Measurements from ENCODE around the gene UBL7.
"Not testable (repeated sequence)": the region's sequence is repeated elsewhere in the genome, so short reads cannot be mapped to it uniquely, and the experiment has no call there.

UBL7 gene

DNA sequence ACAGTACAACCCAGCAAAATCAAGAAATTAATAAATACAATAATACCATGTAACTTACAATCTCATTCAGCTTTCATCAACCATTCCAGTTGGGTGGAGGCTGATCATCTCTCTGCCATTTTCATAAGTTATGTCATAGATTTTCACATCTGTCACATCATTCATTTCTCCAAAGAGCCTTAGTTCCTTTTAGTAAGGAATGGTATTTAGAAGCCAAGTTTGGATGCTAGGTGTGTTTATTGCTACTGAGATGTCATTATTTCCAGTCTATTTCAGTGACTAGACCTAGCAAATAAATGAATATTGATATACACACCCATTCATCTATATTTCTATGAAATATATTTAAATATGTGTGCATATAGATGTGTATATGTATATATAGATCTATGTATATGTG, 2.7 kb upstream of the UBL7 start:
- no peak for DNase-seq (ENCODE audit: low read depth)

DNA sequence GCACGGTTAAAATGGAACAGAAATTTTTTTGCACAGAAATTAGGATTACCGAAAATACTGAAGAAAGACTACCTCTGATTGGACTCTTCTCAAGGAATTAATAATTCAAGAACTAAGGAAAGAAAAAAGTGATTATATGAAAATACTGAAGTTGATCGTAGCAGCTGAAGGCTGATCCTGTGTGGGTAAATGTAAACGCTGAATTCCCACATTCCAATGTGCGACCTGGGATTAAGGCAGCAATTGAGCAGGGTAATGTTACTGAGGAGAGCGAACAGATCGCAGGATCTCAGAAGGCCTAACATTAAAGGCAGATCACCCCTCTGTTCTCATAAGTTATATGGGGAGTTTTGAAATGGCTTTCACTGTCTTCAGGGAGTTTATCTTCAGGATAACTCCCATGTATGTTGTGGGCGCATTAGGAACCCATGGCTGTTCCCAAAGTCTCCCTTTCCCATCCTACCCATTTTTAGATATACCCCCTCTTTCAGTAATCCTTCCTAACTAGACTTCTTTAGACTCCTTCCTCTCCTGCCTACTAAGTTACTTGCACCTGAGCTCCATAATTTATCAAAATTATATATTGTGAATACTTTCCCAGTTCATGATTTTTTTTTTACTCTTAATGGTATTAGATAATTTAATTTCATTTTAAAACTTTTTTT, 1.0 kb upstream of the UBL7 start:
- no peak for DNase-seq (ENCODE audit: low read depth)

DNA sequence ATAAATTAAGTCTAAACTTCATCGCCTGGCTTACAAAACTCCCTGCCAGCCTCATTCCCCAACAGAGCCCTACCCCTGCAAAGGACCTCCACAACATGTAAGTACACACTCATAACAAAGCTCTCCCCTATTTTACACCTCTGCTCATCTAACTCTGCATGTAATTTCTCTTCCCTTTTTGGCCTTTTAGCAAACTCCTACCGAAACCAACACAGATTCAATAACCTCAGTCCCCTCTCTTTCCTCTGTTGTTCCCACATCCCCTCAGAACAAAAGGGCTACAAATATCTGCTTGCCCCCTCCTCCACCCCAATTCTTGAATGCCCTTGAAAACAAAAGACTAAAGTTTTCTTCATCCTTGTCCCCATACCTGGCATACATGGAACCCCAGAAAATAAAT, 662 bp downstream of the UBL7 start:
- no peak for DNase-seq (ENCODE audit: low read depth)

DNA sequence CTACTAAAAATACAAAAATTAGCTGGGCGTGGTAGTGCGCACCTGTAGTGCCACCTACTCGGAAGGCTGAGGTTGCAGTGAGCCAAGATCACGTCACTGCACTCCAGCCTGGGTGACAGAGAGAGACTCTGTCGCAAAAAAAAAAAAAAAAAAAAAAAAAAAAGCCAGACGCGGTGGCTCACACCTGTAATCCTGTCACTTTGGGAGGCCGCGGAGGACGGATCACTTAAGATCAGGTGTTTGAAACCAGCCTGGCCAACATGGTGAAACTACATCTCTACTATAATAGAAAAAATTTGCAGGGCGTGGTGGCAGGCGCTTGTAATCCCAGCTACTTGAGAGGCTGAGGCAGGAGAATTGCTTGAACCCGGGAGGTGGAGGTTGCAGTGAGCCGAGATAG, 1.2 kb downstream of the UBL7 start:
- DNase-seq (ENCODE audit: low read depth): not testable (repeated sequence)

DNA sequence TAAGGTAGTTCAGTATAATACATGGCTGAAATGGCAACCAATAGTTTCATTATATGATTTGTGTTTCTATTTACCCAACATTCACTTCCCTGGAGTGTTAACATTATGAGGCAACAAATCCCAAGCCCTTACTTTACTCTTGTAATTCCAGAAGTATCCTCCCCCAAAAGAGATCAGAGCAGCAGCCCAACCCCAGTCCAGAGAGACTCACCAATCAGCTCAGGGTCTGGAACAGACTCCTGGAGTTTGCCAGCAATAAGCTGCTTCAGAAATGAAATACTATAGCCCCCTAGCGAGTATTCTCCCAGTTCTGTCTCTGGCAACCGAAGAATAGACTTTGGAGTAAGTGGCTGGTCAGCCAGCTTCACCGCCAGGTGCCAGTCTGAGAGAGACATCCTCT, 2.5 kb downstream of the UBL7 start:
- no peak for DNase-seq (ENCODE audit: low read depth)

DNA sequence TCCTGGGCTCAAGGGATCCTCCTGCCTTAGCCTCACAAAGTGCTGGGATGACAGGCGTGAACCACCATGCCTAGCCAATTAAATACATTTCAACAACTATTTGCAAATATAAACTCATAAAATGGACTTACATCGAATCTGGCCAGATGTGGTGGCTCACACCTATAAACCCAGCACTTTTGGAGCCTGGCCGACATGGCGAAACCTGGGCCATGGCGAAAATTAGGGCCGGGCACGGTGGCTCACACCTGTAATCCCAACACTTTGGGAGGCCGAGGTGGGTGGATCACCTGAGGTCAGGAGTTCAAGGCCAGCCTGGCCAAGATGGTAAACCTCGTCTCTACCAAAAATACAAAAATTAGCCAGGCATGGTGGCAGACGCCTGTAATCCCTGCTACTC, 3.9 kb downstream of the UBL7 start:
- DNase-seq (ENCODE audit: low read depth): not testable (repeated sequence)

DNA sequence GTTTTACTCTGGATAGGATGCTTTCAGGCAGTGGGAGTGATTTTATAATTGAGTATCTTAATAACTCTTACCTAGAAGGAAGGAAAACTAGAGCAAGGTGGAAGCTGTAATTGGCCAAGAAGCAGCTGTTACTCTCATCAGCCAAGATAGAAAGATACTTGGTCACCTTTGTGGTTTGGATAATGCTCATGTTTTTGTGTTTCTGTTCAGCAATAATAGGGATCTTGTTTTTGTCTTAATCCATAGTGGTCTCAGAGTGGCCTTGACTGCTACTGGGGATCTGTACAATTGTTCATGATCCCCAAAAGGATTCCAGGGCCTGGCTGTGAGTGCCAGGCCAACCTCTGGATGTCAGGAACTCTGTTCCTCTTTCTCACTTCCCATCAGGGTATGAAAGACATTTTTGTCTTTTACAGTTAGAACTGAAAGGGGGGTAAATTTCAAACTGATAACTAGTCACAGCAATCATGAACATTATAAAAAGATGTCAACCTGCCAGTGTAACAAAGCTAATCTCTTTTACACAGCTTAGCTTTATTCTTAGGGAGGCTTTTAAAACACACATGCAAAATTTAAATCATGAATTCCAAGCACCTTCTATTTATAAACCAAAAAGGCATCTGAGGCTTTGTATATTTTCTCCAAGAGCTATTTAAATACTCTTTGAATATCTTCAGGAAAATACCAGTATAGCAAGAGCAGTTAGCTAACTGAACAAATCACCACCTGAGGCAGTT, 6.0 kb downstream of the UBL7 start:
- no peak for DNase-seq (ENCODE audit: low read depth)

DNA sequence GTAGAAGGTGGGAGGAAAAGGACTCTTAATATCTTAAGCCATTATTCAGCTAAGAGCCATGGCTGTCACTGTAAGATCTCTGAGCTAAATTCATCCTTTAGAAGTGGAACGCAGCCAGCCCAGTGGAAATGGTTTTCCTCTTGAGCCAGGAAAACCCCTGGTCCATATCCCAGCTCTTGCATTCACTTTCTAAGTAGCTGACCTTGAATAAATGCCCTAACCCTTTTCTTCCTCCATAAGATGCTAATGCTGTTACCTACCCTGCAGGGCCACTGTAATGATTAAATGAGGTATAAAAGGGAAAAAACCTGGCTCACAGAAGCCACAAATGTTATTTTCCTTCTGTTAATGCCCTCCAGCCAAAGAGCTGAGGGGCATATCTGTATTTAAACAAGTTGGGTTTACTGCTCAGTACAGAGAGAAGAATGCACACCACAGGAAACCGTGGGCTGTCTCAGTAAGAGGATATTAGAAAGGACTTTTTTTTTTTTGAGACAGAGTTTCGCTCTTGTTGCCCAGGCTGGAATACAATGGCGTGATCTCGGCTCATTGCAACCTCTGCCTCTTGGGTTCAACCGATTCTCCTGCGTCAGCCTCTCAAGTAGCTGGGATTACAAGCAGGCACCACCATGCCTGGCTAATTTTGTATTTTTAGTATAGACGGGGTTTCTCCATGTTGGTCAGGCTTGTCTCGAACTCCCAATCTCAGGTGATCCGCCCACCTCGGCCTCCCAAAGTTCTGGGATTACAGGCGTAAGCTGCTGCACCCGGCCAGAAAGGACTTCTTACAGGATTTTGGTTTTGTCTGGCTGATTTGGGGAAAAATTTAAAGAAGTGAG, 6.8 kb downstream of the UBL7 start:
- no peak for DNase-seq (ENCODE audit: low read depth)

DNA sequence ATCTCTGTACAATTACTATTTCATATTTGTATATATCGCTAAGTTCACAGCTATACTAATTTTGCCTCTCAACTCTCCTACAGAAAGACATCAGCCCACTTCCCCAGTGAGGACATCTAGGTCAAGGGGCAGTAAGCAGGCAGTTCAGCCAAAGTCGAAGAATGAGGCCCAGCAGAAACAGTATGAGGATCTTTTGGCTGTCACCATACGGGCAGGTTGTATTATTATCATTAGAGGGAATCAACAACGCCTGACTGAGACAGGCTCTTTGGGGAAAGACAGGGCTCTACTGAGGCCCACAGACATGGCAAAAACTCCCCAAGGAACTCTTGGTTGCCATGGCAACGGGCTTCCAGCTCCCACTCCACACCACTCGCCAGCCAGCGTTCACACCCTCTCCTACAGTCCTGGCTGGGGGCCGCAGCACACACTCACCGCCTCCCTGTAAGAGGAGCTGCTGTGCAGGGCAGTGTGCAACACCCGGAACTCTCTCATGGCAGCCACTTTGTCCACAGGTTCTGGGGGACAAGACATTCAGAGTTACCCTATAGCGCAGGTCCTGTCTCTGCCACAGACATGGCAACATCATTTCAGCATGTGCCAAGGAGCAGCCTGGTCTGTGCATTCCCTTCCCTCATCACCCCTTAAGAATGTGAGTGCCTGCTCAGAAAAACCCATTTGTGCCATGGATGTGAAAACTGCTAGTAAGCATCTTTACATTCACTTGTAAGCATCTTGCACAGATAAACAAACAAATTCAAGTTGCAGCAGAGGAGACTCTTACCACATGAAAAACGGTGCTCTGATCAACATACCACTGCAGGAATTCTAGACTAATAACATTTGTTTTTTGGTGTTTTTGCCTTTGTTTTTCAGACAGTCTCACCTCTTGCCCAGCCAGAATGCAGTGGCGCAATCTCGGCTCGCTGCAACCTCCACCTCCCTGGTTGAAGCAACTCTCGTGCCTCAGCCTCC, 8.8 kb downstream of the UBL7 start:
- no peak for DNase-seq (ENCODE audit: low read depth)

DNA sequence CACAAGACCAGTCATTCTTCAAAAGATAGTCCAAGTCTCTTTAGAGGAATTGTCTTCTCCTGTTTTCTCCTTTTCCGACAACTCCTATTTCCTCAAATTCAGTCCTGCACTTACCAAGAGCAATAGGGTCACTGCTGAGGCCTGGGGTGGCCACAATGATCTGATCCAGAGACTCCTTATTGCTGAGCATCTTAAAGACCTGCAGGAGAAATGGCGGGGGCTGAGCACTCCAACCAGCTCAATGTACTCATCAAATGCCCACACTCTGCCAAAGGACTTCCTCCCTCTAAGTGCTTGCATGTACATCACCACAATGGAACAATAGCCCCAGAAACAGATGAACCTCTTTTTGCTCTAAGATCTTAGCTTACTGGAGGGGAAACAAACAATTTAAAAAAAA, 9.6 kb downstream of the UBL7 start:
- no peak for DNase-seq (ENCODE audit: low read depth)

DNA sequence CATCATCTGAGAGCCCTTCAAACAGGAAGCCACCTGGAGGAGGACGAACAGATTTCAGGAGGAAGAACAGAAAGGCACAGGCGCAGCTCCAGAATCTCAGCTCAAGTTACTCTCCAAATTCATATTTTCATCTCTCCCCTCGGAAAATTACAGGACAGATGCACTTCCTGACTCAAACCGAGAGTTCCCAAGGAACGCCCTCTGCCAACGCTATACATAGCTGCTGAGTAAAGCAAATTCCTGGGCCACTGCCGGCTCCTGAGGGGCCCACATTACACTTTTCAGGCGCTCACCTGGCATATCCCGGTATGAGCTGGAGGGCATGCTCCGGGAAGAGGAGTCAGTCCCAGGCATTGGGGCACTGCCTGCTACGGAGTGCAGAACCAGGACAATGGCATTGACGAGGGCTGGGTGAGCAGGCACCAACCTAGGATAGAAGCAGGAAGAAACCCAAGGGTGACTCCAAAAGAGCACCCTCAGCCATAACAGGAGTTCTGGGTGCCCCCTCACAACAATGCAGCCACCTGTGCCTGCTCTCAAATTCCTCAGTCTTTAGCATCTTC, 11.2 kb downstream of the UBL7 start:
- no peak for DNase-seq (ENCODE audit: low read depth)

DNA sequence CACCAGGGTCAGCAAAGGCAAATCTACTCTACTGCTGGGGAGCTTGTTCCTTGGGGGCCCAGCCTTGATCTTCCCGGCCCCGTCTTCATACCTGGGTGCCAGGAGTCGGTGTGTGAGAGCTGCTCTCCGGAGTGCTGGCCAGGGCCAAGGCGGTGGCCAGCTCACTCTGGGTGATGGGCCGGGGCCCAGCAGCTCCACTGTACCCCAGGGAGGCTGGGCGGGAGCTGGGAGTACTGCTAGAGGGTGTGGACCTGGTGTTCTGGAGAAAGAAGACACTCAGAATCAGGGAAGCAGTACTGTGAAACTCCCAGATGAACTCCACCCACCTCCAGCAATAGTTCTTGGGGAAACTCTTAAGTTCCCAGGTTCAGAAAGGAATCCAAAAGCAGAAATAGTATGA, 11.9 kb downstream of the UBL7 start:
- no peak for DNase-seq (ENCODE audit: low read depth)

DNA sequence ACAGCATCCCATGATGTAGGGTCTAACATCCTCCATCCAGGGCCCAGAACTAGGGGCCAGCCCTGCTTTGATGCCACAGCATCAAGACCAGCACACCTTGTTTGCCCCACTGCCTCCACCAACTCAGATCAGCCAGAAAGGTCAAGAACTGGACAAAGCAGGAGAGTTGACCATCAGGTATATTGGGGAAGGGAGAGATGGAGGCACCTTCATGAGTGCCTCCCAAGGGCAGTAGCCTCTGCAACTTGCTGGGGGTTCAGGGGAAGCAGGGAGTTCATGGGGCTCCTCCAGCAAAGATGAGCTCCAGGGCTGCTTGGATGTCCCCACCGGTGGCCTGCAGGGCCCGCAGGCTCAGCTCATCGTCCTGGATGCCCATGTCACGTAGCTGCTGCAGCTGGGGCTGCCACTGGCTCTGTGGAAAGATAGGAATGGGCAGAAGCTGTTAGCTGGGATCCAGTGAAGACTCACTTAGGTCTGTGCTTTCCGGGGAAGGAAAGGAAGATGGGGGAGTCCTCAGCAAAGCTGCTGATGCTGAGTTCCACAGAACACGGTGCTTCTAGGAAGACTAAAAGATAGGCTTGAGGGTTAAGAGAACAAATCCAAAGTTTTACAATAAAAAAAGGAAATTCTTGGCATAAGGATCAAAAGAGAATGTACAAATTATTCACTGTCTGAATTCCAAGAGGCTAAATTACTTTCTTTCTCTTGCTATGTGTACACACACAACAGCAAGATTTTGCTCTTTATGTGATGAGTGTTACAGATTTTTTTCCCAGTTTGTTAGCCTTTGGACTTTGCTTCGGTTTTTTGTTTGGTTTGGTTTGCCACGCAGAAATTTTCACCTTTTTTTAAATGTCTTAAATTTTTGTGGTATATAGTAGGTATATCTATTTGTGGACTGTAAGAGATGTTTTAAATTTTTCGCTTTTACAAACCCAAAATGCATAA, 14.9 kb downstream of the UBL7 start:
- DNase-seq (ENCODE audit: low read depth): no peak

DNA sequence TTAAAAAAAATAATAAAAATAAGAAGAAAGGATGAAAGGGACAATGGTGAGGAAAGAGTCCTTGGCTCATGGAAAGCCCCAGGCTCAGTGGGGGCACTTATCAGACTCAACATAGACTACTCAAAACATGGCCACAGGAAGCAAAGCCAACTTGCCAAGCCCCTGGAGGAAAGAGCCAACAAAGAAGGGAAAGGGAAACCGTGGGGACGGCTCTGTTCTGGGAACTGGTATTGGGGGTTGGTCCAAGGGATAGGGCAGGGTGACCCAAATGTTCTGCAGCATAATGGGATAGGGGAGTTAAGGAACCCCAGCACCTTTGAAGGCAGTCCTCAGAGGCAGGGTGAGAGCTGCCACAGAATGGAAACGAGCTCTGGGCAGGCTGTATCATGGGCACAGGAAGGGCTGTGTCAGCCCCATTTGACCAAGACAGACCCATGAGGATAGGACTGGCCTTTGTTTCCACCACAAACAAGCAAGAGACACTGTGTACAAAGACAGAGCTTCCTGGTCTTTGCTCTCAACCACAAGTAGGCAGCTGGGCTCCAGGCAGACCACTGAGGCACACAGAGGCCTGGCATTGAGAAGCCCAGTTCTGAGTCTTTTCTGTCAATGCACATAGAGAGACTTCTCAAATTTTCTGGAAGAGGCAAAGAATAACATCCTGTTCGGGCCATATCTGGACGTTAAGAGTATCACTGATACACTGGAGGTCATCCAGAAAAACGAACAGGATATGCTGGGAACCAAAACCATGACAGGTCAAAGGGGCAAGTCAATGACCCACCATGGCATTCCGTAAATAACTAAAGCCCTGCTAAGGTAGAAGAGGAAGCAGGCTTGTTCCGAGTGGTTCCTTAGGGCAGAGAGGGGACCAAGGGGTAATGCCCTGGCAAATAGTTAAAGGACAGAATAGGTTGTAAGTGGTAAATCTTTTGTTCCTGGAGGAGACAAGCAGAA, 16.6 kb downstream of the UBL7 start:
- DNase-seq (ENCODE audit: low read depth): no peak

DNA sequence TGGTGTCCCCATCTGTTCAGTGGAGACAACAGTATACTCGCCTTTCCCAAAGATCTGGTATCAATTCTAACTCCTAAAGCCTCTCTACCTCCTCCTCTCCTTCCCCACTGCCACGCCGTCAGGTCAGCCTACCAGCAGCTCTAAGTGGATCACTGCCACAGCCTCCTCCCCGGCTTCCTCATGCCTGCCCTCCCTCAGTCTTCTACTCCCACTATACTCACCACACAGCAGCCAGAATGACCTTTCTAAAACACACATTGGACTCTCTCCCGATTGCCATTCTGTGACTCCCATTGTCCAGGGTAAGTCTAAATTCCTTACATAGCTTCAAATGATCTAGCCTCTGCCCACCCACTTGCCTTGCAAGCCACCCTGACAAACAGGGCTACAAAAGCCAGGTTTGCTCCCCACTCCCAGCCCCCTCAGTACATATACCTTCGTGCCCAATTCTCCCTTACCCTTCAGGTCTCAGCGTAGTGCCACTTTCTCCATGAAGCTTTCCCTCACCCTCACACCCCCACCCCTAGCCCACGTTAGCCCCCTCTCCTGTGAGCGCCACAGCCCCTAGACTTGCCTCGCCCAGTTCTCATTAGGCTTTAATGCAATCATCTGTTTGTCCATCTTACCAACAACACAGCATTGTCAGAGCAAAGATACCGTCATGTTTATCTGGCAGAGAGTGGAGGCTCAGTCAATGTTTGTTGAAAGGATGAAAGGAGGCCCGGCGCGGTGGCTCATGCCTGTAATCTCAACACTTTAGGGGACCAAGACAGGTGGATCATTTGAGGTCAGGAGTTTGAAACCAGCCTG, 17.7 kb downstream of the UBL7 start:
- no peak for DNase-seq (ENCODE audit: low read depth)

DNA sequence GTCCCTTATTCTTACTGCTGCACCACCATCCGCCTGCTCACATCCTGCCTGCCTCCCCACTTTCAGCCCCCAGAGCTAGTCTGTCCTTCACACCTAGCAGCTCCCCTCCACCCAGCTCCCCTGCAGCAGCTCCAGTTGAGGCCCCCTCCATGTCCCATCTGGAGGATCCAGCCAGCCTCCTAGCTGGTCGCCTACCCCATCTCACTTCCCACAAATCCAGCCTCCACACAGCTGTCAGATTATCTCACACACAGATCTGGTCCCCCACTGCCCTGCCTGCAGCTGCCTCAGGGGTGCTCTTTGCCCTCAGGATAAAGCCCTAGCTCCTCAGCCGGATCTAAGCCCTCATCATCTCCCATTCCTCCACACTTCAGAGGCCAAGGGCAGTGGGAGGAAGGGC, 18.4 kb downstream of the UBL7 start:
- no peak for DNase-seq (ENCODE audit: low read depth)

DNA sequence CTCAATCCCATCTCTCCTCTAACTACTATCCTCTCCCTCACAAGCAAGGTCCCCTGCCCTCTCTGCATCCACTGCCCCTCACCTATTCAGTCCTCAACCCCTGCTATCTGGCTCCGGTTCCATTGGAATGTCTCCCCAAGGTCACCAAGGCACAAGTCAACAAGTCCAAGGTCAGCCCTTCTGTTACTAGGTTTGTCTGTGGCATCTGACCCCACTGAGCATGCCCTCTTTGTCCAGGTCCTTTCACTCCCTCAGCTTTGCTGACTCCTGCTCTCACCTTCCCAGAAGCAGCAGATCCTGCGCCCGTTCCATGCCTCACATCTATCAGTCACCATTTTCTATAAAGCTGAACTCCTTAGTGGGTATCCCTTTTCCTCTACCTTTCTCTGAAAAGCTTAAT, 18.9 kb downstream of the UBL7 start:
- DNase-seq (ENCODE audit: low read depth): no peak

DNA sequence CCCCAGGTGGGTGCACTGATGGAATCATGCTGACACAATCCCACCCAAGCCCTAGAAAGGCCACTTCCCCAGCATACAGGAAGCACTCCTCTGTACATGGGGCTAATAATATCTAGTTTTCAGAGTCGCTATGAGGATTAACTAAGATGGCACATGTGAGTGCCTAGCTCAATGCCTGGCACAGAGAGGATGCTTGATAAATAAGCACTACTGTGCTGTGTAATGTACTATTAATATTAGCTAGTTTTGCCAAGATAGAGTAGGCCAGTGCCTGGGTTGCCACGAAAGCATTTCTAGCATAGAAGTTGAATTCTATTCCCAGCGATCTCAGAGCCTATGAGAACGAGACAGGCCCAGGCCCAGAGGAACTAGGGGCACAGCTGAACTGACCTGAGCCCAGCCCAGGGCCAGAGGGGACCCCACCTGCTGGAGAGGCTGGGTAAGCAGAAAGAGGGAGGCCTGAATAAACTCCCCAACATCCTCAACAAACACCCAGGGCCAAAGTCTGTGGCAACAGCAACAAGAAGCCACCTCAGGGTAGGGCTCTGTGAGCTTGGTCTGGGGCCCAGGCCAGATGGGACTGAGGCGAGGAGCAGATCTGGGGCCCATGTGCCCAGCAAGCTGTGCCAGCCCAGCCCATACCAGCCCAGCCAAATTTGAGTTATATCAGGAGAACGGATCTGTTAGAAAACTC, 19.6 kb downstream of the UBL7 start:
- no peak for DNase-seq (ENCODE audit: low read depth)

All from T-helper 22 cell (primary cell).